ENCODE results near the gene CLIP2. TPM values are rescaled to one million over a fixed set of nuclear protein-coding genes. Genes with fewer than 3 reads are reported as not detected.
"Not testable (repeated sequence)": the region's sequence is repeated elsewhere in the genome, so short reads cannot be mapped to it uniquely, and the experiment has no call there.

The CLIP2 gene
- total RNA-seq, 1 donor from 2014 or later: 14.5 TPM

DNA sequence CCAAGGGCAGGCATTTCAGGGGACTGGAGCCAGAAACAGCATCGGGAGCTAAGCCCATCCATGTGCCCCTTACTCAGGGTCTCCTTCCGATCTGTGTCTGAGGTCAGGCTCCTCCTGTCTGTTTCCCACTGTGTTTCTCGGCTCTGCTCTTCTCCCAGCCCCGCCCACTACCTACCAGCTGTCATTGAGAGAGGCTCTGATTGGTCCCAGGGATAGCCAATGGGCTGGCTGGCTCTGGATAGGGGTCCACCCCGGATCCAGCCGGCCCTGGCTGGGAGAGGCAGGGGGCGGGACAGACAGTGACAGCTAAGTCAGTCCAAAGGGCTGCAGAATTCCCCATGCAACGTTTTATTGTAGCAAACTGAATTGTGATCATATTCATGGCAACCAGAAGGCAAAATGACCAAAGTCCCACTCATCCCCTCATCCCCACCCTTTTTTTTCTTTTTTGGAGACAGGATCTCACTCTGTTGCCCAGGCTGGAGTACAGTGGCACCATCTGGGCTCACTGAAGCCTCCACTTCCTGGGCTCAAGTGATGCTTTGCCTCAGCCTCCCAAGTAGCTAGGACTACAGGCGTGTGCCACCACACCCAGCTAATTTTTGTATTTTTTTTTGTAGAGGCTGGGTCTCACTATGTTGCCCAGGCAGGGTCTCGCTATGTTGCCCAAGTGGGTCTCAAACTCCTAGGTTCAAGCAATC is 76.3 kb downstream of the CLIP2 start:
- peak; percentile 47 for DNase-seq (ENCODE audit: low read depth)

DNA sequence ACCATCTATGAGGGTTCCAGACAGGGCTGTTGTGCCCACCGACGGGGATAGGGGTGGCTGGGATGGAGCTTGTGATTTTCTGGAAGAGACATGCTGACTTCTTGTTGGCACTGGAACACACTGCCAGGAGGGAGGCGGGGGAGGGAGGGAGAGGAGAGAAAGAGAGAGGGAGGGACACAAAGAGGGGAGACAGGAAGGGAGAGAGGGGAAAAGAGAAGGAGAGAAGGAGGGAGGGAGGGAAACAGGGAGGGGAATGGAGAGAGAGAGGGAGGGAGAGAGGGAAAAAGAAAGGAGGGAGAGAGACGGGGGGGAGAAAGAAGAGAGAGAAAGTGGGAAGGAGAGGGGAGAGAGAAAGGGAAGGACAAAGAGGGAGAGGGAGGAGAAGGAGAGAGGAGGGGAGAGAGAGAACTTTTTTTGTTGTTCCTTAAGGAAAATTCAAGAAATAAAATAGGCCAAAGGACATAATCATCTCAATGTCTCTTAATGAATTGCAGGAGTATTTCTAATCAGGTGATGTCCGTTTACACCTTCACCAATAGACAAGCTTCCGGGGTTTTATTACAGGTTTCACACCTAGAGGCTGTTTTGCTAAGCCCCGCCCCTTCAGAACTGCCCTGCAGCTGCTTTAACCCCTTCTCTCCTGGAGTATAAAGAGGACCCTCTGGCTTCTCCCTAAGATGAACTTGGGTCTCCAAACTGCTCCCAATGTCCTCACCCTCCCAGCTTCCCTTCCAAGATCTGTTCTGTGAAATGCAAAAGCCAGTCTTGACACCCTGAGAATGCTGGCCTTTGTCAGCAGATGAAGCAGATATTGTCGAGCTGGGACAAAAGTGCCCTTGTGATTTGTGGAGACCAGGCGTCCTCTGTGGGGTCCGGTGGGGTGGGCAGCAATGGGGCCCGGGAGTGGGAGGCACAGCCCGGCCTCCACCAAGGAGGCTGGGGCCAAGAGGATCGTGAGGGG is 82.5 kb downstream of the CLIP2 start:
- DNase-seq (ENCODE audit: low read depth): no peak

DNA sequence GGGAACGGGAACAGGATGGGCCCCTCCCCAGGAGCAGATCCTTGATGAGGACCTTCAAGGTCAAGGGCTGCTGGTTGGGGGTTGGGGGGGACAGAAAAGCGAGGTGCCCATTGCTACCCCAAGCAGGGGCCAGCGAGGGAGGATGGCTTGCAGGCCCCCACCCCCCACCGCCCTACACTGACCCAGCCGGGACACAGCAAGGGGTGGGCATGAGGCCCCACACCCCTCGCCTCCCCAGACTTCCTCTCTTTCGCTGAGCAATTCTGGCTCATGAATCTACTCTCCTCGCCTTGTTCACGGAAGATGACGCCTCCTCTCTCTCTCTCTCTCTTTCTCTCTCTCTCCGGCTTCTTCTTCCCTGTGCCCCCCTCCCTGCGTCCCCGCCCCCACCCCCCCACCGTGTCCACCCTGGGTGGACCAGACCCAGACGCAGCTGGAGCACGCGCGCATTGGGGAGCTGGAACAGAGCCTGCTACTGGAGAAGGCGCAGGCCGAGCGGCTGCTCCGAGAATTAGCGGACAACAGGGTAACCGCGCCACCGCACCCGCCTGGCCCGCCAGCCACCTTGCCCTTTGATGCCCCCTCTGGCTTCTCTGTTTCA is 83.4 kb downstream of the CLIP2 start:
- DNase-seq (ENCODE audit: low read depth): no peak

DNA sequence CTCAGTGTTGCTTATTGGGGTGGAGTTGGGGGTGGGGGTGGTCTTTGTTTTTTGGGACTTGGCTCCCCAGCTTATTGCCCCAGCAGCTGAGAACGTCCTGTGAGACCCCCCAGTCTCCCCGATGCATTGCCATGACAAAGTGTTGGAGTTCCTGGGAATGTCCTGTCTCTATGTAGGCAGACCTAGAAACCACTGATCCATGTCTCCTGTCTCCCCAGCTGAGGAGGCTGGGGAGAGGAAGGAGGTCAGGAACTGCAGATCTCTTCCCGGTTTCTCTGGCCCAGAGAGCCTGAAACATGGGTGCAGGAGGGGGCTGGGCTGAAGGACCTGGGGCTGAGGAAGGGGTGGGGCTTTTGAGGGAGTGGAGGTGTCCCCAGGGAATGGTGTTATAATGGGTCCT is 84.3 kb downstream of the CLIP2 start:
- no peak for DNase-seq (ENCODE audit: low read depth)

DNA sequence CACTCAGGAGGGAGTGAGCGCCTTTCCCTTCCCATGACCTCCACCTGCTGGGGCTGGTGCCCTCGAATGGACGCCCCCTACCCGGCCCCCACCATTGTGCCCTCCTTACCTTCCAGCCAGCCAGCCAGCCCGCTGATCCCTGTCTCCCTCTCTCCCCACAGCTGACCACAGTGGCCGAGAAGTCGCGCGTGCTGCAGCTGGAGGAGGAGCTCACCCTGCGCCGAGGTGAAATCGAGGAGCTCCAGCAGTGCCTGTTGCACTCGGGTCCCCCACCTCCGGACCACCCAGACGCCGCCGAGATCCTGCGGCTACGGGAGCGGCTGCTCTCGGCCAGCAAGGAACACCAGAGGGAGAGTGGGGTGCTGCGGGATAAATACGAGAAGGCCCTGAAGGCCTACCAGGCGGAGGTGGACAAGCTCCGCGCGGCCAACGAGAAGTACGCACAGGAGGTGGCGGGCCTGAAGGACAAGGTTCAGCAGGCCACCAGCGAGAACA is 86.6 kb downstream of the CLIP2 start:
- DNase-seq (ENCODE audit: low read depth): no peak

DNA sequence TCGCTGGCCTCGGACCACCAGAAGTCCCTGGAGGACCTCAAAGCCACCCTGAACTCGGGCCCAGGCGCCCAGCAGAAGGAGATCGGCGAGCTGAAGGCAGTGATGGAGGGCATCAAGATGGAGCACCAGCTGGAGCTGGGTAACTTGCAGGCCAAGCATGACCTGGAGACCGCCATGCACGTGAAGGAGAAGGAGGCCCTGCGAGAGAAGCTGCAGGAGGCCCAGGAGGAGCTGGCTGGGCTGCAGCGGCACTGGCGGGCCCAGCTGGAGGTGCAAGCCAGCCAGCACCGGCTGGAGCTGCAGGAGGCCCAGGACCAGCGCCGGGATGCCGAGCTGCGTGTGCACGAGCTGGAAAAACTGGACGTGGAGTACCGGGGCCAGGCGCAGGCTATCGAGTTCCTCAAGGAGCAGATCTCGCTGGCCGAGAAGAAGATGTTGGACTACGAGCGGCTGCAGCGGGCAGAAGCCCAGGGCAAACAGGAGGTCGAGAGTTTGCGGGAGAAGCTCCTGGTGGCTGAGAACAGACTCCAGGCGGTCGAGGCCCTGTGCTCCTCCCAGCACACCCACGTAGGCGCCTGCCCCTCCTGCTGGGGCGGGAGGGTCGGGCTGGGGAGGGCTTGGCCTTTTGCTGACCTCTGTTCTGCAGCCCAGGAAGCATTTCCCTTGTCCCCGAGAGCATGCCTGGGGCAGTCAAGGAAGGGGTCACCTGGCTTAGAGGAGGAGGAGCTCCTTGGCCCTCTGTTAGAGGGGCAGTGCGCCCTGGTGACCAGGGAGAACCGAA is 87.2 kb downstream of the CLIP2 start:
- DNase-seq (ENCODE audit: low read depth): no peak

DNA sequence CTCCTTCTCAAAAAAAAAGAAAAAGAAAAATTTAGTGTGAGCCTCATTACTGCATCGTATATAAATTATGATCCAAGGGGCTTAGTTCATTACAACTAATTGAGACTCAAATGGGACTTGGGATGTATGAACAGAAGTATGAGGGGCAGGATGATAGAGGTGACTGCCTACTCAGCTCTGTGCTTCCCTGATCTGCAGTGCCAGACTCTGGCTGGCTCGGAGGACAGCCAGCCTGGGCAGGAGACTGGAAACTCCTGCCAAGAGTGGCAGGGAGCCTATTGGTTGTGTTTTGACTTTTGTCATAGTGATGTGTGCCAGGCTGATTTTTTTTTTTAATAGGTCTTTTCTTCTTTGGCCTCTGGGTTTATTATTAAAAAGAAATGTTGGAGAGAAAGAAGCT is 90.7 kb downstream of the CLIP2 start:
- no peak for DNase-seq (ENCODE audit: low read depth)

DNA sequence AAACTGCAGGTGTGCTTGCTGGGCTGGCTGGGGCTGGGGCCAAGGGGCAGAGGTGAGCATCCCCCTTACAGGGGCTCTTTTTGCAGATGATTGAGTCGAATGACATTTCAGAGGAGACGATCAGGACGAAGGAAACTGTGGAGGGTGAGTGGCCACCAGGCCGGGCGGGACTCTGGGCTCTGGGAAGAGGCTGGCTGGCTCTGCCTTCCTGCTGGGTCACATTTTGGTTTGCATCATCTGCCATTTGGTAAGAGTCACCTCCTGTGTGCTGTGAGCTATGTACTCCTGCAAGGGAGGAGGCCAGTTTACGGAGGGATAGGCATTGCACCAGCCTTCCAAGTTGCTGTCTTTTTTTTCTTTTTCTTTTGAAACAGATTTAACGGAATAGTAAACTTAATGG is 91.5 kb downstream of the CLIP2 start:
- no peak for DNase-seq (ENCODE audit: low read depth)

DNA sequence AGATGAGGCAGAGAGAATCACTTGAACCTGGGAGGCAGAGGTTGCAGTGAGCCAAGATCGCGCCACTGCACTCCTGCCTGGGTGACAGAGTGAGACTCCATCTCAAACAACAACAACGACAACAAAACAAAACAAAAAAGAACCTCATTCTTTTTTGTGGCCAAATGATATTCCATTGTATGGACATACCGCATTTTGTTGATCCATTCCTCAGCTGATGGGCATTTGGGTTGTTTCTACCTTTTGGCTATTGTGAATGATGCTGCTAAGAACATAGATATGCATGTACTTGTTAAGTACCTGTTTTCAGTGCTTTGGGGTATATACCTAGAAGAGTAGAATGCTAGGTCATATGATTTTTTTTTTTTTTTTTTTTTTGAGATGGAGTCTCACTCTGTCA is 94.9 kb downstream of the CLIP2 start:
- not testable (repeated sequence) for DNase-seq (ENCODE audit: low read depth)

DNA sequence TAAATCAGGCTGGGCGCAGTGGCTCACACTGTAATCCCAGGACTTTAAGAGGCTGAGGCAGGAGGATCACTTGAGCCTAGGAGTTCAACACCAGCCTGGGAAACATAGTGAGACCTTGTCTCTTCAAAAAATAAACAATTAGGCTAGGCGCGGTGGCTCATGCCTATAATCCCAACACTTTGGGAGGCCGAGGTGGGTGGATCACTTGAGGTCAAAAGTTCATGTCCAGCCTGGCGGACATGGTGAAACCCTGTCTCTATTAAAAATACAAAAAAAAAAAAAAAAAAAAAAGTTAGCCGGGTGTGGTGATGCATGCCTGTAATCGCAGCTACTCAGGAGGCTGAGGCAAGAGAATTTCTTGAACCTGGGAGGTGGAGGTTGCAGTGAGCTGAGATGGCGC is 95.6 kb downstream of the CLIP2 start:
- DNase-seq (ENCODE audit: low read depth): not testable (repeated sequence)

DNA sequence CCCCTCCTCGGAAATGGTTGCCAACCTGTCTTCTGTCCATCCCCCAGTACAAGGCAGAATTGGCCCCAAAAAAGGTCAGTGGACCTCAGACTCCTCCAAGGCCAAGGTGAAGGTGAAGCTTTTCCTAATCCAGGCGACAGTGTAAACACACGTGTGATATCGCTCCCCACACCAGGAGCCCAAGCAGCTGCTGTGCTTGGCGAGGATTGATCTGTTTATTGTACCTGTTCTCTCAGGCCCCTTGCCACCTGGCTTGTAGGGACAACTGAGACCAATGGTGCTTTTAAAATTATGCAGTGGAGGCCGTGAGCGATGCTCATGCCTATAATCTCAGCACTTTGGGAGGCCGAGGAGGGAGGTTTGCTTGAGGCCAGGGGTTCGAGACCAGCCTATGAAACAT is 98.4 kb downstream of the CLIP2 start:
- no peak for DNase-seq (ENCODE audit: low read depth)

DNA sequence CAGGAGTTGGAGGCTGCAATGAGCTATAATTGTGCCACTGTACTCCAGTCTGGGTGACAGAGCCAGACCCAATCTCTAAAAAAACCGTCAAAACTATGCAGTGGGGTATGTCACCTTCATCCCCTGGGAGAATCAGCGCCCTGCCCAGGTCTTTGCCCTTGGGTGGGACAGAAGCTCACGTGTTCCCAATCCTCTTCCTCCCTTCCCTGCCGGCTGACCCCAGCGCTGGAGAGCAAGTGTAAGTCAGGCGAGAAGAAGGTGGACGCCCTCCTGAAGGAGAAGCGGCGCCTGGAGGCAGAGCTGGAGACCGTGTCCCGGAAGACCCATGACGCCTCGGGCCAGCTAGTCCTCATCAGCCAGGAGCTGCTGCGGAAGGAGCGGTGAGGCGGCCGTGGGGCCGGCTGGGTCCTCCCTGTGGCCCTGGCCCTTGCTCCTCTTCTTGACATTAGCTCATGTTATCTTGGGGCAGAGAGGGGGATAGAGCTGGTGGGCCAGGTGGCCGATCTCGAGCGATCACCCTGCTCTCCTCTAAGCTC is 99.7 kb downstream of the CLIP2 start:
- no peak for DNase-seq (ENCODE audit: low read depth)

DNA sequence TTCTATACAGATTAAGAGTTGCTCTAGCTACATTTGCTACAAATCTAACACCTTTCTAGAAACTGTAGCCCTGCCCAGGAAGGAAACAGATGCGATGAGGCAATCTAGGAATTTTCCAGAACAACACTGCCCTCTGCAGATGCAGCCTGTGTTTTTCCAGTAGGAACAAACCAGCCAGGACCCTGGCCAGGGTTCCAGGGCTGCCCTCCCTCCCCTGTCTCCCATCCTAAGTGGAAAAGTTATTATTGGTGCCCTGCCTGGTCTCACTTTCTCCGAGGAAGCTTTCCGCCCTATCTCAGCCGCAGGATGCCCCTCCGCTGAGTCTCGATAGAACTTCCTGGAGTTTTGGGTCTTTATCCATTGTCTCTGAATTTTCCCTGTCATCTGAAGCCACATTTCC is 104.5 kb downstream of the CLIP2 start:
- DNase-seq (ENCODE audit: low read depth): peak; percentile 60

DNA sequence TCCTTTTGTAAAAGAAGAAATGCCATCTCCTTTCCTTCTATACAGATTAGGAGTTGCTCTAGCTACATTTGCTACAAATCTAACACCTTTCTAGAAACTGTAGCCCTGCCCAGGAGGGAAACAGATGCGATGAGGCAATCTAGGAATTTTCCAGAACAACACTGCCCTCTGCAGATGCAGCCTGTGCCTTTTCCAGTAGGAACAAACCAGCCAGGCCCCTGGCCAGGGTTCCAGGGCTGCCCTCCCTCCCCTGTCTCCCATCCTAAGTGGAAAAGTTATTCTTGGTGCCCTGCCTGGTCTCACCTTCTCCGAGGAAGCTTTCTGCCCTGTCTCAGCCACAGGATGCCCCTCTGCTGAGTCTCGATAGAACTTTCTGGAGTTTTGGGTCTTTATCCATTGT is 105.4 kb downstream of the CLIP2 start:
- DNase-seq (ENCODE audit: low read depth): peak; percentile 51

DNA sequence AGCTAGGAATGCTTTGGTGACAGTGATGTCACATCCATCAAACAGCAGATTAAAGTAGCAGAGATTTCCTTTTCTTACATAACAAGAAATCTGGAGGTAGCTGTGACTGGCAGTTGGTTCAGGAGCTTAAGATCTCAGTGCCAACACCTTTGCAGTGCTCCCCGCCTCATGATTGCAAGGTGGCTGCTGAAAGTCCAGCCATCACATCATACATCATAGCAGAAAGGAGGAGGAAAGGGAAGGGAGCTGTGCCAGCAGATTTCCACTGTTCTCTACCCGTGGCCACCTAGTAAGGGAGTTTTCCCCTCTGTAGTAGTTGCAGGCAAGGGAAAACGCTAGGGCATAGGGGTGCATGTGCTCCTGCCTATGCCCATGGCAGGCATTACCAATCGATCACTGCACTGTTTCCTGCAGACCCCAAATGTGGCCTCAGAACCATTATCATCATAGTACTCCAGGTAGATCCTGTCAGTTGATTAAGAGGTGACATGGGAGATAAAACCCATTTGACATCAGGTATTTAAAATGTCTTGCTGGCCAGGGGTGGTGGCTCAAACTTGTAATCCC is 106.6 kb downstream of the CLIP2 start:
- no peak for DNase-seq (ENCODE audit: low read depth)

DNA sequence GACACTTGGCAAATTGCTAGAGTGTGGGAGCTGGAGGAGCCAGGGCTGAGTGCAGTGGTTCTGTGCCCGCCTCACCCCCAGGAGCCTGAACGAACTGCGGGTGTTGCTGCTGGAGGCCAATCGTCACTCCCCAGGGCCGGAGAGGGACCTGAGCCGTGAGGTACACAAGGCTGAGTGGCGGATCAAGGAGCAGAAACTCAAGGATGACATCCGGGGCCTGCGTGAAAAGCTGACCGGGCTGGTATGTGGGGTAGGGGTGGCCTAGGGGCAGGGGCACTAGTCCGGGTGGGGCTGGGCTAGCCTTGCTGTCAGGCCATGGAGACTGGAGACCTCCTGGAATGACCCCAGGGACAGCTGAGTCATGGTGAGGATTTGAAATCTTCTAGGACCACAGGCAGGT is 107.8 kb downstream of the CLIP2 start:
- DNase-seq (ENCODE audit: low read depth): no peak

DNA sequence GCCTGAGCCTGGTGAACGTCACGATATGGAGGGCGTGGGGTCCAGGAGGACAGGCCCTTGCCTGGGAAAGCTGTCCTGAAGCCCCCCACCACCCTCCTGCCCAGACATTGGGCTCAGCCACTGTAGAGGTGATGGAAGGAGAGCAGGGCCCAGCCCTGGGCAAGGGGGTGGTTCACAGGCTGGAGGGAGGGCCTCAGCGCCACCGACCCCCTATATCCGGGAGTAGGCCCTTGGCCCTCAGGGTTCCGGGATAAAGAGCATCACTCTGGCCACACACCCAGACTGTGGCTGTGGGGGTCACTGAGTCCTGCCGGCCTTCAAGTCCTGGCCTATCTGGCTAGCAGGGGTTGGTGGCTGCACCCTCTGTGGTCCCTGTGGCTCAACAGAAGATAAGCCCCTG is 109.2 kb downstream of the CLIP2 start:
- no peak for DNase-seq (ENCODE audit: low read depth)

DNA sequence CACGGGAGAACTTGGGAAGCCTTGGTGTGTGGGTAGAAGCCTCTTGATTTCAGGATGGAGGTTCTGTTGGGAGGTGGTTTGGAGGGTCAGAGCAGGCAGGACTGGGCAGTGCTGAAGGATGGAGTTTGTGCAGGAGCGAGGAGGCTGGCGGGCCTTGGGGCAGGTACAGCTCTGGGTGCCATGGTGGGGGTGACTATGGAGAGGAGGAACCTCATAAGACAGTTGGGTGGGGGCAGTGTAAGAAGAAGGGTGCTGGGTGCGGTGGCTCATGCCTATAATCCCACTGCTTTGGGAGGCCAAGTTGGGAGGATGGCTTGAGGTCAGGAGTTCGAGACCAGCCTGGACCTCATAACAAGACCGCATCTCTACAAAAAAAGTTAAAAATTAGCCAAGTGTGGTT is 109.8 kb downstream of the CLIP2 start:
- no peak for DNase-seq (ENCODE audit: low read depth)

DNA sequence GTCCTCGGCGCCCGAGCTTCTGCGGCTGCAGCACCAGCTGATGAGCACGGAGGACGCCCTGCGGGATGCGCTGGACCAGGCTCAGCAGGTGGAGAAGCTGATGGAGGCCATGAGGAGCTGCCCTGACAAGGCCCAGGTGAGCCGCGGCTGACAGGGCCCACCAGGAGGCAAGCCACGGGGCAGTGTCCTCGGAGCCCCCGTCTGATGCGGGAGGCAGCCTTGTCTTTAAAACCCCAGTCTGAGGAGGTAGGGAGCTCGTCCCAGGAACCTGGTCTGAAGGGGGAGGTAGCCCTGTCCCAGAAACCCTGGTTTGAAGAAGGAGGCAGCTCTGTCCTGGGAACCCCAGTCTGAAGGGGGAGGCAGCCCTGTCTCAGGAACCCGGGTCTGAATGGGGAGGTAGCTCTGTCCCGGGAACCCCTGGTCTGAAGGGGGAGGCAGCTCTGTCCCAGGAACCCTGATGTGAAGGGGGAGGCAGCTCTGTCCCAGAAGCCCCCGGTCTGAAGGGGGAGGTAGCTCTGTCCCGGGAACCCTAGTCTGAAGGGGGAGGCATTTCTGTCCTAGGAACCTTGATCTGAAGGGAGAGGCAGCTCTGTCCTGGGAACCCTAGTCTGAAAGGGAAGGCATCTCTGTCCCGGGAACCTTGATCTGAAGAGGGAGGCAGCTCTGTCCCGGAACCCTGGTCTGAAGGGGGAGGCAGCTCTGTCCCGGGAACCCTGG is 111.4 kb downstream of the CLIP2 start:
- DNase-seq (ENCODE audit: low read depth): no peak

Measured in myocyte (in vitro differentiated cells).